Activated naive CD4-positive, alpha-beta T cell treated with anti-CD3 and anti-CD28 coated beads for 36 hours (primary cell): ENCODE measurements around the gene FSD1. TPM values are rescaled to one million over a fixed set of nuclear protein-coding genes. Genes with fewer than 3 reads are reported as not detected.
"Not testable (repeated sequence)": the region's sequence is repeated elsewhere in the genome, so short reads cannot be mapped to it uniquely, and the experiment has no call there.

Experiments
- CTCF ChIA-PET: fragments of 350-600 bp; sonication (Branson Sonifier 250); formaldehyde crosslinking; loops from one replicate; lab custom pipeline; 2021; ENCODE audit warnings: antibody characterized with exemption; lab: Charles Lee
- DNase-seq: peaks from one replicate; pipeline ENCODE4 v3.0.0-alpha.2; 2020
- H3K27ac Mint-ChIP-seq: one replicate; pipeline ENCODE4 v1.8.0; 2021; ENCODE audit warnings: mild to moderate bottlenecking, mixed read lengths
- H3K27me3 Mint-ChIP-seq: one replicate; pipeline ENCODE4 v1.8.0; 2021; ENCODE audit warnings: low read depth, mixed read lengths
- H3K36me3 Mint-ChIP-seq: one replicate; pipeline ENCODE4 v1.8.0; 2021; ENCODE audit warnings: low read depth, mixed read lengths
- H3K4me1 Mint-ChIP-seq: one replicate; pipeline ENCODE4 v1.8.0; 2021; ENCODE audit warnings: low read depth, mixed read lengths
- H3K4me3 Mint-ChIP-seq: one replicate; pipeline ENCODE4 v1.8.0; 2021; ENCODE audit warnings: mild to moderate bottlenecking, moderate library complexity, mixed read lengths
- H3K9me3 Mint-ChIP-seq: one replicate; pipeline ENCODE4 v1.8.0; 2021; ENCODE audit warnings: mixed read lengths
- intact Hi-C: fragments of 100-400 bp; cut with micrococcal nuclease; formaldehyde crosslinking; loops from one replicate; pipeline ENCODE4 v1.15.1; 2023
- total RNA-seq, 2 experiments: library from RNA; stranded (reverse); gene quantifications; one replicate each; pipeline ENCODE4 v1.2.3, GENCODE V29; 2021

The FSD1 gene
- total RNA-seq, 2 experiments from 2014 or later = 12.3 to 17.5 TPM

DNA sequence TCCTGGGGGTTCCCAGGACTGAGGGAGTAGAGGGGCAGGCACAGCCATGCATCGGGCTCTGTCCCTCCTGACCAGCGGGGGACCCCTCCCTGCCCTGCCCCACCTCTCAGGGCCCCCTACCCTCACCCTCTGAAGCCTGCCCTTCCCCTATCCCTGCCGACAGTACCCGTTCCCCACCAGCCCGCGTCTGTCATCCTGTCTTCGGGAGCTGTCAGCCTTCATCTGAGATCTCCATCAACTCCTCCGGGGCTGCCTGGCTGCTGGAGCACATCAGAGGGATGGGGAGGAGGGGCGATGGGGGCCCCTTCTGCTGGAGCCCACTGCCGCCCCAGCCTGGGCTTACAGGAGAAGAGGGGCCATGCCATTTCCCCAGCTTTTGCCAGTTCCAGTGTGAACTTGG, 31.5 kb upstream of the FSD1 start:
- CTCF ChIA-PET = no interaction called here
- Mint-ChIP-seq H3K4me3 (no peak overlapping the region), H3K27me3 (no peaks in the 10 kb centered on the region), H3K27ac (no peak overlapping the region), H3K36me3 (peaks cover 8% of the 10 kb centered on the region), H3K4me1 (no peaks in the 10 kb centered on the region), H3K9me3 (no peaks in the 10 kb centered on the region)
- intact Hi-C loops = no loop called here
- no peak for DNase-seq

DNA sequence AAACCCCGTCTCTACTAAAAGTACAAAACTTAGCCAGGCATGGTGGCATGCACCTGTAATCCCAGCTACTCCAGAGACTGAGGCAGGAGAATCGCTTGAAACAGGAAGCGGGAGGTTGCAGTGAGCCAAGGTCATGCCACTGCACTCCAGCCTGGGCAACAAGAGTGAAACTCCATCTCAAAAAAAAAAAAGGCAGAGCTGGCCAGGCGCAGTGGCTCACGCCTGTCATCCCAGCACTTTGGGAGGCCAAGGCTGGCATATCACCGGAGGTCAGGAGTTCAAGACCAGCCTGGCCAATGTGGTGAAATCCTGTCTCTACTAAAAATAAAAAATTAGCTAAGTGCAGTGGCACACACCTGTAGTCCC, 30.1 kb upstream of the FSD1 start:
- H3K27me3 Mint-ChIP-seq, H3K36me3 Mint-ChIP-seq, DNase-seq, H3K4me3 Mint-ChIP-seq, H3K9me3 Mint-ChIP-seq, H3K27ac Mint-ChIP-seq, H3K4me1 Mint-ChIP-seq, intact Hi-C loops: not testable (repeated sequence)
- CTCF ChIA-PET = interaction anchor here (1.6 kb wide), 1 partner anchor 78 kb away, joined by 6 read pairs; no protein-coding TSS in a partner anchor

DNA sequence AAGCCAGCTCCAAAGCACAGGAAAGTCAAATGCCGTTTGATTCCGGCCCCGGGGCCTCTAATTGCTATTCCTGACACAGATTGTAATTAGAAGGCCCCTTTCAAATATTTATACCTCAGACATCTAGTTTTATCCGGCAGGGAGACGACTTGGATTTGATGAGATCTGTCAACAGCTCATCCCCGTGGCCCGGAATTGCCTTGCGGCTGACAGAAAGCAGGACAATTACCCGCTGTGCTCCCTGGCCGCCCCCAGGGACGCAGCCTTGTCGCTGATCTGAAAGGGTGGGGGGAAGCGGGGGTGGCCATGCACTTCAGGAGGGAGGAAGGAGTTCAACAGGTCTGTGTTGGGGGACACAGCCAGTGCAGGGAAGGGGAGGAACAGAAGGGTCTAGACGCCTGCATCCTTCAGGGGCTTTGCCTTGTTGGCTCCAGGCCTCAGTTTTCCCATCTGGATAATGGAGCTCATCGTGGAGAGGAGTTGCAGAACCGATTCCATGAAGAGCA, 27.2 kb upstream of the FSD1 start:
- Mint-ChIP-seq H3K4me3 (no peak overlapping the region), H3K9me3 (no peaks in the 10 kb centered on the region), H3K4me1 (peaks cover 7% of the 10 kb centered on the region), H3K36me3 (peaks cover under 1% of the 10 kb centered on the region), H3K27ac (no peak overlapping the region), H3K27me3 (peaks cover 18% of the 10 kb centered on the region)
- CTCF ChIA-PET = interaction anchor here (1.1 to 3.0 kb wide), 3 partner anchors 9 to 75 kb away, joined by 4 to 11 read pairs (median 4); no protein-coding TSS in a partner anchor
- intact Hi-C loops = no loop called here
- DNase-seq = no peak

DNA sequence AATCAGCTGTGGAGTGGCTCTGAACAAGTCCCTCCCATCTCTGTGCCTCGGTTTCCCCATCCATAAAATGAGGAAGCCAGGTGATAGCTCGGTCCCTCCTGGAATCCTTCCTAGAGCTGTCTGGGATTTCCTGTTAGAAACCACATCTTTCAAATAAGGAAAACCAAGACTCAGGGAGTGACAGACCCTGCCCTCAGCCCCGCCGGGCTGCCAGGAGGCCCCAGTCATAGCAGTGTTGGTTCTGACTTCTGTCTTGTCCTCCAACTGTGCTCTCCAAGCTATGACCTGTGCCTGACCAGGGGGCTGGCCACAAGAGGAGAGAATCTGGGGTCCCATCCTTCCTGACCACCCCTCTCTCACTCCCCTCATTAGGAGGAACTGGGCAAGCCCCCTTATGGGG, 26.4 kb upstream of the FSD1 start:
- H3K9me3 Mint-ChIP-seq = no peaks in the 10 kb centered on the region
- intact Hi-C loops = no loop called here
- H3K27ac Mint-ChIP-seq = no peak overlapping the region
- CTCF ChIA-PET = interaction anchor here (1.1 to 3.0 kb wide), 3 partner anchors 9 to 75 kb away, joined by 4 to 11 read pairs (median 4); no protein-coding TSS in a partner anchor
- peaks cover 18% of the 10 kb centered on the region for H3K27me3 Mint-ChIP-seq
- H3K4me1 Mint-ChIP-seq = peaks cover 7% of the 10 kb centered on the region
- no peak overlapping the region for H3K4me3 Mint-ChIP-seq
- no peak for DNase-seq
- no peaks in the 10 kb centered on the region for H3K36me3 Mint-ChIP-seq

DNA sequence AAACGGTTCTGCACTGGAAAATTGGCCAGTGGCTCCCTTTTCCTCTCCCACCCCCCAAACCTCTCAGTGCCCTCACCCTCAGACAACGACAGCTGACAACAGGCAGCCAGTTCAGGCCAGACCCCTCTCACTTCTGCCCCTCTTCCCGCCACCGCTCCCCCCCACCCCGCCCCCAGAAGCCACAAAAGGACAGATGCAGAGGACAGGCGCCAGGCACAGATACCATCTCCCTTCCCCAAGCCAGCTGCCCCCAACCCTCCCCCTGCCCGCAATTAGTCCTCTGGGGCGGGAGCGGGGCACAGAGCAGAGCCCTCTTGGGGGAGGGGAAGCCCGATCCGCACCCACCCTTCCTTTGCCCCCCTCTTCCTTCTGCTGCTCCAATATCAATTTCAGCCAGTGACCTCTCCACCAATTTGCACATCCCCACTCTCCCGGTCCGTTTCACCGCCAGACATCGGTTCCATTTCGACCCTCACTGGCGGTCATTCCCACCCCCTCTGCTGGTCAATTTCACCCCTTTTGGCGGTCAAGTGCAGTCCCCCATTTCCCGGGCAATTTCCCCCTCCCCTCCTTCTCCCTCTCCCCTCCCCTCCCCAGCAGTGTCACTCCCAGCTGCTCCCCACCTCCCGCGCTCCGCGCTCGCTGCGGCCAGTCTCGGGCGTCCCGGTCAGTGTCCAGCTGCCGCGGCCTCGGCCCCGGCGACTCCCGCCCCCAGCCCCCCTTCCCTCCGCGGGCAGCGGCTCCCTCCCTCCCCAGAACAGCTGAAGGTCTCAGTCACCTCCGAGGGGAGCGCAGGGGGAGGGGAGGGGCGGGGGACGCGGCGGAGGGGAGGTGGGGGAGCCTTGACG, 25.8 kb upstream of the FSD1 start, which contains the start of gene SHD:
Gene SHD, plus strand, starts transcription at position 848 of the 848 bp plus-strand sequence. CDS start 798 bp downstream, outside the sequence.
- no peaks in the 10 kb centered on the region for H3K9me3 Mint-ChIP-seq
- H3K4me1 Mint-ChIP-seq = peaks cover 7% of the 10 kb centered on the region
- H3K27ac Mint-ChIP-seq = no peak within 1 kb of the TSS
- H3K36me3 Mint-ChIP-seq = no peaks in the 10 kb centered on the region
- peaks cover 18% of the 10 kb centered on the region for H3K27me3 Mint-ChIP-seq
- DNase-seq = no peak
- H3K4me3 Mint-ChIP-seq = peak within 1 kb of the TSS; percentile 43
- CTCF ChIA-PET = interaction anchor here (0.6 kb wide), 1 partner anchor 229 kb away, joined by 5 read pairs; no protein-coding TSS in a partner anchor
- intact Hi-C loops = no loop called here

DNA sequence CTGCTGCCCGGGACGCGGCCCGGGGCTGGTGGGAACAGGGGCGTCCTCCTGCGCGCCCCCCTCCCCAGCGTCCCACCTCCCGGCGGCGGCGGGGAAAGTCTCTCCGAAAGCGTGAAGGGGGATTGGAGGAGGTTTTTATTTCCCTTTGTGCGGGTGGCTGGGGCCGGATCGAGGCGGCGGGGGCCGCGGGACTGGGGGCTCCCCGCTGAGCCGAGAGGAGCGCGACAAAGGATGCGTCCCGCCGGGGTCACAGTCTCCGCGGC, 25.2 kb upstream of the FSD1 start:
- CTCF ChIA-PET = interaction anchor here (0.6 kb wide), 1 partner anchor 230 kb away, joined by 5 read pairs; no protein-coding TSS in a partner anchor
- peaks cover 7% of the 10 kb centered on the region for H3K4me1 Mint-ChIP-seq
- H3K27me3 Mint-ChIP-seq = peaks cover 18% of the 10 kb centered on the region
- H3K27ac Mint-ChIP-seq = no peak overlapping the region
- no peak overlapping the region for H3K4me3 Mint-ChIP-seq
- no peaks in the 10 kb centered on the region for H3K36me3 Mint-ChIP-seq
- H3K9me3 Mint-ChIP-seq = no peaks in the 10 kb centered on the region
- no peak for DNase-seq
- intact Hi-C loops = no loop called here

DNA sequence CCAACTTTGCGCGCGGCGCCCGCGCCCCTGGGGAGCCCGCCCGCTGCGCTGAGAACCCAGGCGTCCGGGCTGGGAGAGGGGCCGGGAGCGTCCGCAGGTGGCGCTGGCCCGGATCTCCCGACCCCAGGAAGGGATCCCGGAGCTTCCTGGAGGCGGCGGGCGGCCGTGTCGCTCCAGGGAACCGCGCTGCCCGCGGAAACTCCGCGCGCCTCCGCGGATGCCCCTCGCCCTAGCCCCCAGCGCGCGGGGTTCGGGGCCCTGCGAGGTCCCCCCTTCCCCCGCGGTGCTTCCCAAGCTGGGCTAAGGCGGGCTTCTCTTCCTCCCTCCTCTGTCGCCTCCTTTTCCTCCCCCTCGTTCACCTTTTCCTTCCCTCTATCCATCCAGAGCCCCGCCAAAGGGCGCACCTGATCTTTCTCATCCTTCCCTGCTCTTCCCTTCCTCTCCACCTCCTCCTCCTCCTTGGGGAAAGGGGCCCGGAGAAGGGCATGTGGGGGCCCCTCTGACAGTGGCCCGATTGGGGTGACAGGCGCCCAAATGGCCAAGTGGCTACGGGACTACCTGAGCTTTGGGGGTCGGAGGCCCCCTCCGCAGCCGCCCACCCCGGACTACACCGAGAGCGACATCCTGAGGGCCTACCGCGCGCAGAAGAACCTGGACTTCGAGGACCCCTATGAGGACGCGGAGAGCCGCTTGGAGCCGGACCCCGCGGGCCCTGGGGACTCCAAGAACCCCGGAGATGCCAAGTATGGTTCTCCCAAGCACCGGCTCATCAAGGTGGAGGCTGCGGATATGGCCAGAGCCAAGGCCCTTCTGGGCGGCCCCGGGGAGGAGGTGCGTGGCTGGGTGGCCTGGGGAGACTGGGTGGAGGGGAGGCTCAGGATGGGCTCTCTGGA, 24.6 kb upstream of the FSD1 start:
- Mint-ChIP-seq H3K4me1 (peaks cover 7% of the 10 kb centered on the region), H3K27me3 (peaks cover 18% of the 10 kb centered on the region), H3K4me3 (peak overlapping the region; percentile 43), H3K27ac (no peak overlapping the region), H3K36me3 (no peaks in the 10 kb centered on the region), H3K9me3 (no peaks in the 10 kb centered on the region)
- intact Hi-C loops = no loop called here
- CTCF ChIA-PET = interaction anchor here (0.6 to 1.7 kb wide), 2 partner anchors 13 to 230 kb away, joined by 5 to 6 read pairs; no protein-coding TSS in a partner anchor
- DNase-seq = no peak

DNA sequence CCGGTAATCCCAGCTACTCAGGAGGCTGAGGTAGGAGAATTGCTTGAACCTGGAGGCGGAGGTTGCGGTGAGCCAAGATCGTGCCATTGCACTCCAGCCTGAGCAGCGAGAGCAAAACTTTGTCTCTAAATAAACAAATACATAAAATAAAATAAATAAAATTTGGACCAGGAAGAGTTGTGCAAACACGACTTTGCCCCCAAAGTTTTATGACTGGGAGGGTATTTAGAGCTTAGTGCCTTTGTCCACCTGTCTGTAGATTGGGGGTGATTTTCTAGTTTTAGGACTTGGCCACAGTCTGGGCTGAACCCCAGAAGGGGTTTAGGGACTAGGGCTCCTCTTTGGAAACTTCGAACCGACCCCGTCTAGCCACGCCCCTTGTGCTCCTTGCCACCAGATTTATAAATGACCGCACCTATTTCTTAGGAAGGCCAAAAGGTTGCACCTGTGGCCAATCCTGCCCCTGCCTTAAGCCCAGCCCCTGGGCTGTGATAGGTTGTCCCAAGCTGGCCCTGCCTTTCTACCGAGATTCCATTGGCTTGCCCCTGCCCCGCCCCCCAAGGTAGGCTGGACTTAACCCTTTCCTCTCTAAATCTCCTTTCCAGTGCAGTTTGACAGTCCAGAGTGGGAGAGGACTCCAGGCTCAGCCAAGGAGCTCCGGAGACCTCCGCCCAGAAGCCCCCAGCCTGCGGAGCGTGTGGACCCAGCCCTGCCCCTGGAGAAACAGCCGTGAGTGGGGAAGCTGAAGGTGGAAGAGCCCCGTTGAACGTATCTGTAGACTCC, 20.0 kb upstream of the FSD1 start:
- H3K36me3 Mint-ChIP-seq = no peaks in the 10 kb centered on the region
- H3K4me1 Mint-ChIP-seq = peaks cover 4% of the 10 kb centered on the region
- H3K27me3 Mint-ChIP-seq = peaks cover 15% of the 10 kb centered on the region
- no peak for DNase-seq
- no peaks in the 10 kb centered on the region for H3K9me3 Mint-ChIP-seq
- H3K27ac Mint-ChIP-seq = no peak overlapping the region
- intact Hi-C loops = no loop called here
- H3K4me3 Mint-ChIP-seq = no peak overlapping the region
- CTCF ChIA-PET = interaction anchor here (1.2 kb wide), 1 partner anchor 35 kb away, joined by 3 read pairs; no protein-coding TSS in a partner anchor

DNA sequence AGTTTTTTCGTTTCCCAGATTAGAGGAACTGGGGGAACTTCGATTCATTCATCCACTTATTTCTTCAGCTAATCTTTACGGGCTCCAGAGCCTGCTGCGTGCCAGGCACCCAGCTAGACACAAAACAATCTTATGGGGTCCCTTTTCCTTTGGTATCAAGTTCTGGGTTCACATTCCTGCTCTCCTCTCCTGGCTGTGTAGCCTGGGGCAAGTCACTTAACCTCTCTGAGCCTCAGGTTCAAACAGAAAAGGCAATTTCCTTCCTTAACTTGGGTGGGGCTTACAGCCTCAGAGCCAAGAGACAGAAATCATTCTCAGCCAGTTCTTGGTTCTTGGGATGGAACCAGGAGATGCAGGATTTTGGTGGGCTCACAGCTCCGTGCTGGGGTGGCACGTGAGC, 19.4 kb upstream of the FSD1 start:
- Mint-ChIP-seq H3K4me3 (no peak overlapping the region), H3K9me3 (no peaks in the 10 kb centered on the region), H3K36me3 (no peaks in the 10 kb centered on the region), H3K27me3 (peaks cover 11% of the 10 kb centered on the region), H3K4me1 (peaks cover under 1% of the 10 kb centered on the region), H3K27ac (no peak overlapping the region)
- intact Hi-C loops = no loop called here
- CTCF ChIA-PET = interaction anchor here (1.2 kb wide), 1 partner anchor 35 kb away, joined by 3 read pairs; no protein-coding TSS in a partner anchor
- no peak for DNase-seq

DNA sequence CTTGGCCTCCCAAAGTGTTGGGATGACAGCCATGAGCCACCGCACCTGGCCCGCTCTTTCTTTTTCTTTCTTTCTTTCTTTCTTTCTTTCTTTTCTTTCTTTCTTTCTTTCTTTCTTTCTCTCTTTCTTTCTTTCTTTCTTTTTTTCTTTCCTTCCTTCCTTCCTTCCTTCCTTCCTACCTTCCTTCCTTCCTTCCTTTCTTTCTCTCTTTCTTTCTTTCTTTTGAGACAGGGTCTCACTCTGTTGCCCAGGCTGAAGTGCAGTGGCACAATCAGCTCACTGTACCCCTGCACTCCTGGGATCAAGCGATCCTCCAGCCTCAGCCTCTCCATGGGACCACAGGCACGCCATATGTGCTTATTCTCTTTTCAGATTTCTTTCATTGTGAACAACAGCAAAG, 18.3 kb upstream of the FSD1 start:
- intact Hi-C loops, H3K36me3 Mint-ChIP-seq, H3K27me3 Mint-ChIP-seq, H3K27ac Mint-ChIP-seq, H3K4me1 Mint-ChIP-seq, H3K4me3 Mint-ChIP-seq, DNase-seq, CTCF ChIA-PET, H3K9me3 Mint-ChIP-seq: not testable (repeated sequence)

DNA sequence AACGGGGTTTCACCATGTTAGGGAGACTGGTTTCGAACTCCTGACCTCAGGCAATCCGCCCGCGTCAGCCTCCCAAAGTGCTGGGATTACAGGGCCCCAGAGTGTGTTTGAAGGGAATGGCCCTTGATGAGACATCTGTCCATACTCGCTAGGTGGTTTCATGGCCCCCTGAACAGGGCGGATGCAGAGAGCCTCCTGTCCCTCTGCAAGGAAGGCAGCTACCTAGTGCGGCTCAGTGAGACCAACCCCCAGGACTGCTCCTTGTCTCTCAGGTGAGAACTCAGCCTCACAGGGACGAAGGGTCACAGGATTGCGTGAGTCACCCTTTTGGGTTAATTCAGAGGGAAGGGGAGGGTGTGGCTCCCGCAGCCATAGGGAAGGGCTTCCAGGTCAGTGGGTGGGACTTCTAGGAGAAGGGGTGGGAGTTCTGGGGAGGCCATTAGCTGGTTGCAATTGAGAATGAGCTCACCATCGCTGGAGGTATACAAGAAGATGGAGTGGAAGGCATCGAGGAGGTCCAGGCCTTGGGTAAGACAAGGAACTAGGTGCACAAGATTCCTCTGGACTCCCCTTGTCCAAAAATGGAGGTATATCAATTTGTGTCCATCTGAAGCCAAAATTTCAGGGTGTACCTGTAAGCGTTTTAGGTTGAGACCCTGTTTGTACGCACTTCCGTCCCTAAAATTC, 16.2 kb upstream of the FSD1 start:
- intact Hi-C loops = no loop called here
- H3K36me3 Mint-ChIP-seq = no peaks in the 10 kb centered on the region
- no peak overlapping the region for H3K27ac Mint-ChIP-seq
- H3K4me3 Mint-ChIP-seq = no peak overlapping the region
- no peak for DNase-seq
- CTCF ChIA-PET = no interaction called here
- no peaks in the 10 kb centered on the region for H3K9me3 Mint-ChIP-seq
- no peaks in the 10 kb centered on the region for H3K4me1 Mint-ChIP-seq
- H3K27me3 Mint-ChIP-seq = no peaks in the 10 kb centered on the region
